GM18861 (cell line): ENCODE measurements around the gene RBMS3.

Experiments
- ATAC-seq: cut with Tn5 transposase; IDR thresholded peaks from one replicate; pipeline ENCODE4 v1.9.1; 2021; ENCODE audit not compliant: unreplicated experiment

Gene RBMS3

DNA sequence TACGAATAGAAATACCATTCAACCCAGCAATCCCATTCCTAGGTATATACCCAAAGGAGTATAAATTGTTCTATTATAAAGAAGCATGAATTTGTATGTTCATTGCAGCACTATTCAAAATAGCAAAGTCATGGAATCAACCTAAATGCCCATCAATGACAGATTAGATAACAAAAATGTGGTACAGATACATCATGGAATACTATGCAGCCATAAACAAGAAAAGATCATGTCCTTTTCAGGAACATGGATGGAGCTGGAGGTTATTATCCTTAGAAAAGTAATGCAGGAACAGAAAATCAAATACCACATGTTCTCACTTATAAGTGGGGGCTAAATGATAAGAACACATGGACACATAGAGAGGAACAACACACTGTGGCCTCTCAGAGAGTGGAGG is 571.9 kb downstream of the RBMS3 start:
- no peak for ATAC-seq

DNA sequence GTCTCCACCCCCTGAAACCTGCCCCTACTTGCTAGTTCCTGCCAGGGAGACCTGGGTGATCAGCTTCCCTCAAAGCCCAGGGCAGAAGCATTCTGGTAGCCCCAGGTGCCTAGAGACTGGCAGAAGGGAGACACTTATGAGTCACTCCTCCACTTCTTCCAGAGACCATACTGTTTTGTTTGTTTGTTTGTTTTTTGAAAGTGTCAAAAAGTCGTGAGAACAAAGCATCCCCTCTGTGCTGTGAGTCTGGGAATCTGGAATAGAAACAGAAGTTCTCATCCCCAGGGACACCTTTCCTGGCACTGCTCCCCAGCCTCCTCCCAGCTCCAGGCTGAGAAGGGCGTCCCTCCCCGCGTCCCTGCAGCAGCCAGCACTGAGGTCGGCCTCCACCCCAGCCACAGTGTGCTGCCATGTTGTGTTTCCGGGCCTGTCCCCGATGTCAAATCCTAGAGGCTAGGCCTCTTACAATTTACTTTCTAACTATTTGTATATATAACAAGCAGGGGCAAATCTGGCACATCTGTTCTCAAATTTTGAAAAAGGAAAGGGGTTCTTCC is 573.0 kb downstream of the RBMS3 start:
- no peak for ATAC-seq

DNA sequence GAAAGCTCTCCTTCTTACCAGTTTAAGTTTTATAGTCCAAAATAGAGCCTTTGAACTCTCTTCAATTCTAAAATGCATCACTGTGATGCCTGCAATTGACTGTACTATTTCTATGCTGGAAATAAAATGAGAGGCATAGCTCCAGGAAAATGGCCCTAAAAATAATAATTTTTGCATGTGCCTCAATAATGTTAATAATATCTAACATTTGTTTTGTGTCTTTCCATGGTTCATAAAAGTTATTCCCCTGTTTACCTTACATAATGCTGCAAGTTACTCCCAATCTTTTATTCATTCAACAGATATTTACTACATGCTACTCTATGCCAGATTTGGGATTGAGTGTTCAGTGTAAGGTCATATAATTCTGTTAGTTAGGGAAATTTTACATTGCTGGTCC is 574.0 kb downstream of the RBMS3 start:
- ATAC-seq: no peak

DNA sequence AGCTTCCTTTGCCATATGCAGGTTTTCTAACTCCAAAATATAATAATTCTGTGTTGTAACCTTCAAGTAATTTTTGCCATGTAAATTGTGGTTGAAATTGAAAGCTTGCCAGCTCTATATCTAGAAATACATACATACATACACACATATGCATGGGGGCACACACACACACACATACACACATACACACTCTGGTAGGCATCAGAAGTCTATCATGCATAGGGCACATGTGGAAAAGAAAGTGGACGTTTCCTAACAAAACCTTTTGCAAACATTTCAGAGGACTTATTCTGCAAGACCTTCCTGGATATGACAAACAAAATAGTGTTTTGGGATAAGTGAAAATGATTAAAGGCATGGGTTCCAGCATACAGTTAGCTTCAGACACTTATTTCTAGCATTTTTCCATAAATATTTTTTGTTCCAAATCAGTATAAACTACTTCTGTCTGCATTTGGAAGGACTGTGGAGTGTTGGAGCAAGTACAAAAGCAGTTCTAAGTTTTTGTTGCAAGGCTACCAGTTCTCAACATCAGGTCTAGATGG is 578.9 kb downstream of the RBMS3 start:
- ATAC-seq: no peak

DNA sequence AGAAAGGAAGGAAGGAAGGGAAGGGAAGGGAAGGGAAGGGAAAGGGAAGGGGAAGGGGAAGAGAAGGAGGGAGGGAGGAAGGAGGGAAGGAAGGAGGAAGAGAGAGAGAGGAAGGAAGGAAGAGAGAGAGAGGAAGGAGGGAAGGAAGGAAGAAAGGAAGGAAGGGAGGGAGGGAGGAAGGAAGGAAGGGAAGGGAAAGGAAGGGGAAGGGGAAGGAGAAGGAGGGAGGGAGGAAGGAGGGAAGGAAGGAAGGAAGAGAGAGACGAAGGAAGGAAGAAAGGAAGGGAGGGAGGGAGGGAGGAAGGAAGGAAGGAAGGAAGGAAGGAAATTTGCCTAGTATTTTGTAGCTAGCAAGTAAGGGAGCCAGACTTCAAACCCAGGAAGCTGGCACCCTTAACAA is 583.9 kb downstream of the RBMS3 start:
- ATAC-seq: no peak

DNA sequence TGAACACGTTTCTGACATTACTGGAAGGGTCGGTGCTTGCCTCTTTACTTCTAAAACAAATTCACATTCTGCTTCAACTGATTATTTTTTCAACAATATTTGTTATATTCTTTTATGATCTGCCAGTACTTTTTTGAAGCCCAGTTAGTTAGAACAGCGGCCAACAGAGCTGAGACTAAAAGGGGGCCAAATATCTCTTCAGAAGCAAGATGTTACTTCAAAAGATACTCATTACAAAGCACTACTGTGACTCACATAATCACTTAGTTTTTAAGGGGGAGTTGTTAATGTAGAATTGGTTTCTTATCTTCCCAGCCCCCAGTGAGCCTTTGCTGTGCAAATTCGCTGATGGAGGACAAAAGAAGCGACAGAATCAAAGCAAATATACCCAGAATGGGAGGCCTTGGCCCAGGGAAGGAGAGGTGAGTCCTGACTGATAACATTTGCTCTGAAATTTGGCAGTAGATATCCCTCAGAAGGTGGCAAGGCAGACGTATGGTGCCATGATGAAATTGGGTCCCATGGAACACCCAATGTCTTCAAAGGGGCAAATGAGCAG is 587.8 kb downstream of the RBMS3 start:
- ATAC-seq: no peak

DNA sequence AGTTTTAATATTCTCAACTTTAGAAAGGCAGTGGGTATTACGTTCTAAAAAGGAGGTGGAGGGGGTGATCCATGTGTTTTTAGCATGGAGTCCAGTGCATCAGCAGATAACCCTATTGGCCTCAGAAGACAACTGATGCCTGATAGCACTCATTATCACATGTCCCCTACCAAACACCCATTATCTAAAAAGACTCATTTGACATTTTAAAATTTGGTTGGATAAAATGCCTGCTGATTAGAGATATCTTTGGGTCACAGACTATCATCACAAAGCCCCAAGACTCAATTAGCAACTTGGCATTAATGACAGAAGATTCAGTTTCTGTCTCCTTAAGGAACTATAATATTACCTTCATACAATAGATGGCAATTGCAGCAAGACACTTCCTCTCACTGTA is 589.3 kb downstream of the RBMS3 start:
- ATAC-seq: no peak

DNA sequence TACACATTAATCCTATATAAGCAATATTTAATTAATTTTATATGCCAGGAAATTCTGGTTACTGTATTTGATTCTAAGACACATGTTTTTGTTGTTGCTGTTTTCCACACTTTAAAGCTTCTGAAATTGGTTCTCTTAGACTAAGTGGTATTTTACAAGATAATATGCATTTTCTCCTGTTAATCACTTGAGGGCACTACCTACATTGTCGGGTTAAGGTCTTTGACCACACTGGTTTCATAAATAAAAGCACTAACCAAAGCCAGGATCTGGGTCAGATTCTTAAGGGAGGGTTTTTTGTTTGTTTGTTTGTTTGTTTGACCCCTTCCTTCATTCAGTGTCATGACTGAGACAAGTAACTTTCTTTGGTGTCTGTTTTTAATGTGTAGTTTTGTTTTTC is 590.2 kb downstream of the RBMS3 start:
- no peak for ATAC-seq

DNA sequence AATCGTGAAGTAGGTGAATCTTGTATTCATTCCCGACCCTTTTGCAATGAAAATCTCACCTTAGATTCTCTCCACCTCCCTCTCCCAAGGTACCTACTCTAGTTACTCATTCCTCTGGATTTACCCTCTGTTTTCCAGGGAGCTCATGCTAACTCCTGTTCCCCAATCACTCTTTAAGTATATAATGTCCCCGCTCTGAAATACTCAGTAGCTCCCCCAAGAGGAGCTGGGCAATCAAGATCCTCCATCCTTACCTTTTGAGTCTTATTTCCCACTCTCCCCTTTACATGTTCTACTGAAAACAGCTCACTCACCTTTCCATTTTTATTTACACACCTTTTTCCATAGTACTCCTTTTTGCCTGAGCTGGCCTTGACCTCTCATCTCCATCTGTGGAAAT is 599.9 kb downstream of the RBMS3 start:
- no peak for ATAC-seq

DNA sequence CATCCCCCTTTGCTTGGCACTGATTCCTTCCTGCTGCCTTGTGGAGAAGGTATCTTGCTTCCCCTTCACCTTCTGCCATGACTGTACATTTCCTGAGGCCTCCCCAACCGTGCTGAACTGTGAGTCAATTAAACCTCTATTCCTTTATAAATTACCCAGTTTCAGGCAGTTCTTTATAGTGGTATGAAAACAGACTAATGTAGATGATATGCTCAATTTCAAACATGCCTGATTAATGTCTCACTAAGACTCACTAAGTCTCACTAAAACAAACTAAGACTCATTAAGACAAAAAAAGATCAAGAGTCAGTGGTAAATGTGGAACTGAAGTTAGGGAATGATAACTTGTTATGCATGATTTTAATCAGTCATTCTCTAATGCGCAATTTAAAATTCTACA is 606.6 kb downstream of the RBMS3 start:
- ATAC-seq: no peak

DNA sequence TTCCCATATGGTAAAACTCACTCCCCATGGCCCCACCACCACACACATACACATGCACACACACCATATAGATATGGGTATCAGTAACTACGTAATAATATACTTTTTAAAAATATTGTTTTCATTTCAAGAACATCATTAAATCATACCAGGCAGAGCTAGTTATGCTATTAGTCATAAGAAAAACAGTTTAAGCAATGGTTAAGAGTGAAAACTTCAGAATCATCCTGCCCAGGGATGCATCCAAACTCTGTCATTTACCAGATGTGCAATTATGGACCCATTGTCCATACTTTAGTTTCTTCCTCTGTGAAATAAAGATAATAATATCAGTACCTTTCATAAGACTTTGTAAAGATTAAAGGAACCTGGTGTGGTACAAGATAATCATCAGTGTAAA is 608.3 kb downstream of the RBMS3 start:
- no peak for ATAC-seq

DNA sequence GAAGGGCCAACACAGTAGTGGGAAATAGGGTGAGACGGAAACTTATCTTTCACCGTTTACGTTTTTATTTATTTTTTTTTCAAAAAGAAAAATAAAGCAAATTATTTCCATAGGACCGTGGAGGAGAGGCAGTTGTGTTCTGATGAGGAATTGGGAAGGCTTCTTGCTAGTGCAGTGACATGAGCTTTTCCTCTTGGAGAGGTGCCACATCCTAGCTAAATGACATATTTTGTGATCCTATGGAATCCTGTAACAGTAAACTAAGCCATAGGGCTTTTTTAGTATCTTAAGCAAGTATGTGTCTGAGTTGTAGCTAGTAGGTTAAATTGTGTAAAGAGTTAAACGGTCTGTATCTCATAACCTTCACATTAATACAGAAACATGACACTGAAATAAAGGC is 609.9 kb downstream of the RBMS3 start:
- no peak for ATAC-seq

DNA sequence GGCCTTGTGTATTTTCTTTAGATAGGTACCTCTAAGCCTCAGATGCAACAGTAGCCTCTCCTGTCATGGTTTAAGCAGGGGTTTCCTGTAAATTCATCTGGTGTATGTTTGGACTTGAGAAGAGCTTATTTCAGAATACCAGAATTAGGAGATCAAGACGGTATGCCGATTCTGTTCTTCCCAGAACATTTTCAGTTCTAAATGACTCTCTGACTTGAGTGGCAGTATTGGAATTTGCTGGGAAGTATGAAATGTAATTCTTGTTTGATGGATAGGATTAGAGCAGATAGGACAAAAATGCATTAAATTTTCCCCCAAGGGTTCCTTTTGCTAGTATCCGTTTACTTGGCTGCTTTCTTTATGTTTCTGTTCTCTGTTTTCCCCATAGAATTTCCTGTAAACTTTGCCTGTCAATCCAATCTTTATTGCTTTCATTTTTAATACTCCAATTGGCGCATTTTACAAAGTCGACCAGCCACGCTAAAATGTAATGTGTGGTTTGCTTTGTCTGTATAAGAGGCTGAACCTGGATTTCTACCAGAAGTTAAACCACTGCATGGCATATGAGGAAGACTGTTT is 612.2 kb downstream of the RBMS3 start:
- ATAC-seq: no peak

DNA sequence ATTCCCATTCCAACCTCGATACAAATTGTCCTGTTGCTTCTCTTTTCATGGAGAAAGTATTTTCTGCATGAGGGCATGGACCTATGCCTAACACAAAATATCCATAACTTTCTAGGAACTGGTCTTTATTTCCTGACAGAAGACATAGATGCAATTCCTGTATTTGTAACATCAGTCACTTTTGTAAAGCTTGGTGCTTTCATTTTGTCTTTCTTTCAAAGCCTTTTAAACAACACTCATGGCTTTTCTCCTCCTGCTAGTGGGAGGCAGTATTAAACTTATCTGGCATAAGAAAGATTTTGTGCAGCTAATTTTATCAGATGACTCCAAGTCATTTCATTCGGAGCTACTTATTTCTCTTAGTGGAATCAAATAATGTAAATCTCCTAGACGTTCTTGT is 616.0 kb downstream of the RBMS3 start:
- ATAC-seq: no peak

DNA sequence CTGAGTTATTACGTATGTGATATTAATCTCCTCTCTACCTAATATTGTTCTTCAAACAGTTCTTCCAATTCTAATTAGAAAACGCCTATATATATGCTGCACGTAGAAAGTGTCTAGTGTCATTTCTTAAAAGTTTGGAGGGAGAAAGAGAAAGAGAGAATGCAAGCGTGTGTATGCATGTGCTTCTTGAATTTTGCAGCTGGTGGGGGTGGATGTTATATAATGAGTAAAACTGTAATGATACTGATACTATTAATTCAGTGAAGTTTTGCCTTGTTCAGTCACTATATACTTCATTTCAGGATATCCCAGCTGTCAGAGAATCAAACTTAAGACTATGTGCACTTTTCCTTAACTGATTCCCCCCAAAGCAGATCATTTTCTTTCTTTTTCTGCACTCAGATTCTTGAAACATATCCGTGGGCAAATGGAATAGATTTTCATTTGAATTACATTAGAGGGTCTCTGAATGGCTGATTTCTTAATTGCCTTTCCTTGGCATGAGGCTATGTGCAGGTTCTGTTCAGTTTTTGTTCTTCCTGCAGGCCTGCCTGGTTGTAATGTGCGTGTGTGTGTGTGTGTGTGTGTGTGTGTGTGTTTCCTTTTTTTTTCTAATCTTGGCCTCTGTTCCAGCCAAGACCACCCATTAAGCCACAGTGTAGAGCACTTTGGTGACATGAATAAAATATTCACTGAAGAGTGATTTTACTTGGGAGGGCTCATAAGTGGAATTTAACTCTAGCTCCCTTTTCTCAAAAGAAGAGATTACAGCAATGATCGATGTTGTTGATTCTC is 617.5 kb downstream of the RBMS3 start:
- no peak for ATAC-seq

DNA sequence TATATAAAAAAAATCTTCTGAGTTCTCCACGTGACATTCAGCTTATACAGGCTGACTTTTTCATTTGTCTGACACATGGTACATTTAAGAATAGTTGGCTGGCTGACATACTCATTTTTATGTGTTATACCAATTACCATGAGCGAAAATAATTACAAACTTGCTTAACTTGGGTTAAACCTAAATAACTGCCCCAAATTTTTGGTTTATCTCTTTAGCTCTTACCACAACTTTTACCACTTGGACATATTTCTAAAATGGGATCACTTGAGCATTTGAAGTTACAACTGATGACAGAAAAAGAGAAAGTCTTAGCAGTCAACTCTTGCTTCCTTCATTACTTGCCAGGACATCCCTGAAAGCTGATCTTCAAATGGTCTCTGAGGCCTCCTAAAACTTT is 618.1 kb downstream of the RBMS3 start:
- ATAC-seq: no peak

DNA sequence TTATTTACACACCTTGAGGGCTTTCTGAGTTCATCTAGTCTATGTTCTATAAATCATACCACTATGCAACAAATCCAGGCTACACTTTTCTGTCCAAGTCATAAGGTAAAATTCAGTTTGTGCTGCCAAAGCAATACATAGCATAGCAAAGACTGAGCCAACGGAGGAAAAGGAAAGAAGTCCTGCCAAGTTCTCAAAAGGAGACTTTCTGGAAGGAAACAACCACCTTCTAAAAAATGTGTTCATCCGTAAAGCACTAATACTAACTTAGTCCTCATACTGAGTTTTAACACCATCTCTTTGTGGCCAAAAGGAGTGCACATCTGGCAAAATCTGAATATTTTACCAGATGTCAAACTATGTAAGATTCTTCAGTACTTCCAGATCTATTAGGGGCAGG is 620.2 kb downstream of the RBMS3 start:
- ATAC-seq: no peak

DNA sequence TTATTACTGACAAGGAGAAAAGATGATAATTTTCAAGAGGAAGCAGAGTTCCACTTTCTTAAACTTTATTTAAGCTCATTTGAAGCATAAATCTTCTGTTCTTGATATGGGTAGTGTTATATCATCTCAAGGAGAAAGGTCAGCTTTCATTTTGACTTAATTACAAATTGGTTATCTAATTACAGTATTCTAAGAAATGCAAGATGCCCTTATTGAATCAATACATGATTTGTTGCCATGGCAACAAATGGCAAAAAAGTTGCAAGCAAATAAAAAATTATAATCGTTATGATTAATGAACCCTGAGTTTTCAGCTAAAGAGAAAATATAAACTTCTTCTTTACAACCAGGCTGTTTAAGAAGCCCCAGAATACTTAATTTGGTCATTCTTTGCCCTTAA is 622.7 kb downstream of the RBMS3 start:
- ATAC-seq: no peak

DNA sequence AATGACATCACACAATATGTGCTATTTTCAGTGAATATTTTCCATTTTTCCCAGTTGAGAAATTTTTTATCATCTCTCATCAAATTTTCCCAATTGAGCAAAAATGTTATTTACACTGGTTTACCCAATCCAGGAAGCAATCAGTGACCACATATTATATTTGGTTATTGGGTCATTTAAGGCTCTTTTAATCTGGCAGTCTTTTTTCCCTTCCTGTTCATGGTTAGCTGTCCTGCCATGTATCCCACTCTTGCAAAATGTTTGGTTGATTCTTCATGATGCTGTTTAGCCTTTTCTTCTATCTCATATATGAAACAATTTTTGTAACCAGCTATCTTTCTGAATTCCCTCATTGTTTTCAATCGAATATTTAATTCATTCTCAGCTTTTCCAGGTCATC is 626.0 kb downstream of the RBMS3 start:
- no peak for ATAC-seq

DNA sequence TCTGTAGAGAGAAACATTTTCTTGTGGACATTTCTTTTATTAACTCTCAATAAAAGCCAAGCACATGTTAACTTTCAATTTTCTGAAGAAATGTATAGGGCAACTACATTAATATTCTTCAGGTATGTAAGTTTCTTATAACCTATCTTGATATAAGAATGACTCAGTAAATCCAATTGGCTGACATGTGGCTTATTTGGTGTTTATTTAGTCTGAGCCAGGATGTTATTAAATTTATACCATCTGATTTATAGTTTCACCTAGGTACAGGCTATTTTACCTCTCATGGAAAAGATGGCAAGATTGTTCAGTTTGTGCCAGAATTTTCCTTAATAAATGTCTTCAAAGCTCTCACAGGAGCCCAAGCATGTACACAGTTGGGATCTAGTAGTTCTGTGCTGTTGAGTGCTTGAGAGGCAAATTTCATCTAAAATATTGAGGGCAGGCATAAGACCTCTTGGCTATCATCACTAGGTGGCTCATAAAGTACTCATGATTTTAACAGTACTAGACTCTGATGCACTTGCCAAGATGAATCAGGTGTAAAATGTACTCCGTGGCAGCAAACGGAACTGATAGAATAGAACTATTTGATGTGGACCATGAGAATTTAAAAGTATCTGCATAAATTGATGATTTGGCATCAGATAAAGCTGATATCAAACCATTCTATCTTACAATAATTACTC is 631.9 kb downstream of the RBMS3 start:
- no peak for ATAC-seq

DNA sequence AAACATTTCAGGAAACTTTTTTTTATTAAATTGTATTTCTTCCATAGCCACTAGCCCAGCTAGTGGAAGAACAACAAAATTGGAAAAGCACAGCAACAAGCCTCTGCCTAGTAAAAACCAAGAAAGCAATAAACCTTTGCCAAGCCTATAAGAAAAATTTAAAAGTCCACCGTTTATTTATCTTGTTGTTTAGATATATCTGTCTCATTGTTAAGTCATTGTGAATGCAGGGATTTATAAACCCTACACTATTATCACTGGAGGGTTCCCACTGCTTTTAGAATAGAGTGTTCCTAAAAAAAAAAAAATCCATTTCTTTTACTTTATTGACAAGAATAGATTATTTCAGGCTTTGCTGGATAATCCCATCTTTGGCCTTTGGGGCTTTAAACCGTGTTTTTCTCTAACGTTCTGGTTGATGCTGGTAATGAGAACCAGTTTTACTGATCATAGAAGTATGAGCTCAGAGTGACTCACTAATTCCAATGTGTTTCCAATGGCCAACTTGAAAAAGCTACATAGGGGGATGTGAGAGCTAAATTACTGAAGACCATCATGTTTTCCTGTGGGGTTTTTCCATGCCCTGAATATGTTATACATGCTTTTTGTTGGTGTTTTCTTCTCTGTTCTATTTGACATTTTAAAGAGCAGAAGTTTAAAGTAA is 634.1 kb downstream of the RBMS3 start:
- ATAC-seq: no peak
